Mesodermal cell (in vitro differentiated cells): ENCODE data around the gene RBMS1.

Experiments used
- H3K27ac ChIP-seq: 2 replicates; pipeline ENCODE4 v1.7.0; 2013; ENCODE audit warnings: mild to moderate bottlenecking, low read depth, low read length, moderate library complexity; ENCODE audit not compliant: severe bottlenecking
- H3K36me3 ChIP-seq: 2 replicates; pipeline ENCODE4 v1.7.1; 2013; ENCODE audit warnings: mild to moderate bottlenecking, low read length, moderate library complexity; ENCODE audit not compliant: control insufficient read depth, insufficient read depth
- H3K4me1 ChIP-seq: one replicate; pipeline ENCODE4 v1.7.1; 2013; ENCODE audit warnings: mild to moderate bottlenecking, low read length; ENCODE audit not compliant: insufficient read depth, control insufficient read depth, poor library complexity, severe bottlenecking
- H3K4me3 ChIP-seq: 2 replicates; pipeline ENCODE4 v1.7.0; 2013; ENCODE audit warnings: low read length, control low read depth, mild to moderate bottlenecking; ENCODE audit not compliant: insufficient read depth, poor library complexity, severe bottlenecking; ENCODE audit errors: extremely low read depth
- H3K9me3 ChIP-seq: 2 replicates; pipeline ENCODE4 v1.7.1; 2013; ENCODE audit warnings: mild to moderate bottlenecking, low read length, moderate library complexity; ENCODE audit not compliant: control insufficient read depth
- WGBS, 2 experiments: methylation state at CpG; one replicate each; pipeline ENCODE4 v1.1.5; 2013; ENCODE audit warnings: missing lambda C conversion rate in 2 of 2; ENCODE audit not compliant: insufficient coverage in 2 of 2; 5-methylcytosine and 5-hydroxymethylcytosine counted together

The RBMS1 gene

DNA sequence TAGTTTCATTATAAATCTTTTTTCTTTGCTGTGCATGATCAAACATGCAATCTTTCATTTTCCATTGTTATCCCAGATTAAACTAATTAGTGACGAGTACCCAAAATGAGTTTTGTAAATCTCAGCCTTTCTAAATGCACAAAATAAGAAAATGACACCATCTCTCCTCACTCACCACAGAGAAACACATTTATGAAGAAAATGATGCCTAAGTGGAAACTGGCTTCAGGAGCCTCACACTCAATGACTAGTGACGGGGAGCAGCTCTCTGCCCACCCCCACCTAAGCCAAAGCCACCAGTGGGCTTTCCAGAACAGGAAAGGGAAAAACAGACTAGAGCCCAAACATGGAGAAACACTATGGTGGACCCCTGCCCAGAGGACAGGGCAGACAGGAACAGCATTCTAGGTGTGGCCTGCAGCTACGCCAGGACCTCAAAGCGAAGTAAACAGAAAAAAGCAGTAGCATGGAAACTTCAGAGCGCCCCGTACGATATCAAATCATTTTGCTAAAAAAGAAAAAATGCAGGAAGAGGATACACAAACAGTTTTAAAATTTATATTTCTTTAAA lies 113.5 kb downstream of the RBMS1 start:
- H3K9me3 ChIP-seq, result no peaks in the 10 kb centered on the region
- no peak overlapping the region for H3K27ac ChIP-seq
- no peaks in the 10 kb centered on the region for H3K36me3 ChIP-seq
- H3K4me3 ChIP-seq, result no peak overlapping the region
- H3K4me1 ChIP-seq, result peaks cover 45% of the 10 kb centered on the region
- WGBS, 2 experiments, result 89 to 100% methylated on average over 3 to 6 of the region's 7 CpGs

DNA sequence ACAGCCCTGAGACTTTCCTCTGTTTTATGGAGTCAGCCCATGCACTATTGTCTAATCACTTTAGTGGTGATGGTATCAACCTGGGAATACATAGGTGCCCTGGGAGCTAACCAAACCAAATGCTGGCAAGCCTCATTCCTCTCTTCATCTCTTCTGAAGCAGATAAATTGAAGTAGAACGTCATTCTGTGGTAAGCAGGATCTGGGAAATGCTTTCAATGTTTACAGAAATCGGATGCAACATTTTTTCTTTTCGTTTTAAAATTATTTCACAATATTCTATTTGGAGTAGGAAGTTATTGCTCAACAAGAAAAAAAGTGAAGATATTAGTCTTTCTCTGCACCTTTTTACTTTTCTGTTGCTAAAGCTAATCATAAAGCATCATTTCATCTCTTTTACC lies 114.2 kb downstream of the RBMS1 start:
- Histone ChIP-seq H3K4me1 (peaks cover 52% of the 10 kb centered on the region), H3K4me3 (no peak overlapping the region)
- WGBS, 2 experiments, result no CpG with 5 or more reads among the region's 3 CpGs

GRCh38 chr2:160377204-160377995 lies 116.2 kb downstream of the RBMS1 start:
- WGBS, 2 experiments, result 45 to 47% methylated on average over 3 to 4 of the region's 6 CpGs
- Histone ChIP-seq H3K4me1 (peaks cover 70% of the 10 kb centered on the region), H3K4me3 (no peak overlapping the region), H3K27ac (peak overlapping the region; percentile 48), H3K36me3 (no peaks in the 10 kb centered on the region), H3K9me3 (no peaks in the 10 kb centered on the region)

More for the DNA sequence above, 114.2 kb downstream of the RBMS1 start:
- Histone ChIP-seq H3K9me3 (no peaks in the 10 kb centered on the region), H3K36me3 (no peaks in the 10 kb centered on the region), H3K27ac (no peak overlapping the region)

- no CpG with 5 or more reads among the region's 4 CpGs for WGBS, 2 experiments
- H3K27ac ChIP-seq, result no peak overlapping the region
- H3K4me1 ChIP-seq, result peaks cover 73% of the 10 kb centered on the region
- H3K36me3 ChIP-seq, result no peaks in the 10 kb centered on the region
- no peaks in the 10 kb centered on the region for H3K9me3 ChIP-seq
- H3K4me3 ChIP-seq, result no peak overlapping the region
These were observed 117.0 kb downstream of the RBMS1 start for GRCh38 chr2:160376576-160376975.

DNA sequence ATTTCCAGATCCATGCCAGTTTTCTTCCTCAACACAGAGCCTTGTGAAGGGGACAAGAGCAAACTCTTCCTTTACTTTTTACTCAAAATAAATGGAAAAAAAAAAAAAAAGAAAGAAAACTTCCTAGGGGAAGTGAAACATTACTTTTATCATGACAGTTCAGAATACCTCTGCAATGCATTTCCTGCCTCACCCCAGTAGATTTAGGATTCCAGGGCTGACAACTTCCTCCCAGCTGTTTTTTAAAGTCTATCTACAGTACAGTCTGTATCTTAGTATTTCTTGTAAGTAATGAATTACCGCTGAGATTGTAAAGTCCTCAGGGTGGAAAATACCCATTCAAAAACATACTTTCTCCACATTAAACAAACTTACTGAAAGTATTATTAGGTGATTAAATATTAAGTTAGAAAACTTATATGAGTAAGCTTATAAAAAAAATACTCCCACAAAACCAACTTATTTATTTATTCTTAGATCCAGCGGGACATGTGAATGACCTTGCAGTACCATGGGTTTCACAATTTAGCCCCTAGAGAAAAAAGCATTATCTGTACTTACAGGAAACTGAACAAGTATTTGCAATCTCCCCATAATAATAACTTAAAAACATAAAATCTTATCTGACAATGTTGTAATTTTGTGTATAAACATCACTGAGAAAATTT lies 117.7 kb downstream of the RBMS1 start:
- Histone ChIP-seq H3K27ac (peak overlapping the region; percentile 55), H3K9me3 (no peaks in the 10 kb centered on the region), H3K4me1 (peaks cover 73% of the 10 kb centered on the region), H3K36me3 (no peaks in the 10 kb centered on the region), H3K4me3 (no peak overlapping the region)
- 100% methylated on average over 1 of the region's 2 CpGs; no CpG with 5 or more reads in 1 of the 2 experiments for WGBS, 2 experiments

DNA sequence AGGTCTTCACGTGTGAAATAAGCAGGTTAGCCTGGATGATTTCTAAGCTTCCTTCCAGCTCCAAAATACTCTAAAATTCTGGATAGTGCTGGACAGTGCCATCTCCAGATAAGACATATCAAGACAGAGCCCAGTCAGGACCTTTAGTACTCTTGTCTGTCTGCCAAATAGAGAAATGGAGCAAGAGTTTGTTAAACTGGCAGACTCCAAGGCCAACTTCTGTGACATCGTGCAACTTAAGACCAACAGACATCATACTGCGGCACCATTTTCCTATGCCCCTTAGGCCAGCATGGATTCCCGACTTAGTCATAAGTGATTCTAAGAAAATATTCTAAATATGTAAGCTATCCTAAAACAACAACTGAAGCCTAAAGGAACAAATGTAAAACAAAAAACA lies 118.6 kb downstream of the RBMS1 start:
- no peak overlapping the region for H3K4me3 ChIP-seq
- H3K9me3 ChIP-seq, result no peaks in the 10 kb centered on the region
- peak overlapping the region; percentile 55 for H3K27ac ChIP-seq
- H3K36me3 ChIP-seq, result peaks cover 2% of the 10 kb centered on the region
- WGBS, 2 experiments, result 89% methylated on average over 1 of the region's 4 CpGs; no CpG with 5 or more reads in 1 of the 2 experiments
- peaks cover 67% of the 10 kb centered on the region for H3K4me1 ChIP-seq

DNA sequence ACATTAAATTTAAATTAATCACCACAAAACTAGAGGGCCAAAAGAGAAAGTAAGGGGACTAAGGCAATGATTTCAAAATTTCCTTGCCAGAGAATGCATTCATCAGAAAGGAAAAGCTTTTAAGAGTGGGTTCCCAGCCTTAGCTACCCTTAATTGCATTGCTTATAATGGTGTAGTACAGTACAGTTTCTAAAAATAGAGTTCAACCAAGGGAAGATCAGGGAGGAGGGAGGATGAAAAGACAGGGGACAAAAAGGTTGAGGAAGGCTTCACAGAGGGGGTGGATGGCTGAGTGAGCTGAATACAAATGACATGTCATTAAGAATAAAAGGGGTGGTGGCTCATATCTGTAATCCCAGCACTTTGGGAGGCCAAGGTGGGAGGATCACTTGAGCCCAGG lies 119.9 kb downstream of the RBMS1 start:
- Histone ChIP-seq H3K27ac (peak overlapping the region; percentile 58), H3K4me3 (no peak overlapping the region), H3K4me1 (peaks cover 69% of the 10 kb centered on the region), H3K36me3 (peaks cover 2% of the 10 kb centered on the region), H3K9me3 (no peaks in the 10 kb centered on the region)

DNA sequence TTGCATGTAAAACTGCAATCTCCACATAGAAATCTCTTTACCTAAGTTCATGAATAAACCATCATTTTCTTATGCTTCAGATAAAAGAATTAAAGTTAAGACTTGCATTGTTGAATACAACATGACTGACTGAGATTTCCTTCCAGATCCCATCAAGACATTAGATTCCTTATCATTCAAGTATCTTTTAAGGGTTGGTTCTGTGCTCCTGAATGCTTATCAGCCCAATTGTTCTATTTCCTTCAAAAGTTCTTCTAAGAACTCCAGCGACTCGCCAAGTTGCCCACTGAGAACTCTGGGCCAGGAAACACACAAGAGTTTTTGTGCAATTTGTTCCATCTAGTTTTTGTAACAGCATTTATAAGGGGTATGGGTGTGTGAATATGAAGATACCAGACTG lies 120.3 kb downstream of the RBMS1 start:
- H3K36me3 ChIP-seq, result peaks cover 2% of the 10 kb centered on the region
- no CpG with 5 or more reads among the region's 2 CpGs for WGBS, 2 experiments
- H3K4me3 ChIP-seq, result no peak overlapping the region
- no peaks in the 10 kb centered on the region for H3K9me3 ChIP-seq
- H3K4me1 ChIP-seq, result peaks cover 71% of the 10 kb centered on the region
- H3K27ac ChIP-seq, result peak overlapping the region; percentile 70

DNA sequence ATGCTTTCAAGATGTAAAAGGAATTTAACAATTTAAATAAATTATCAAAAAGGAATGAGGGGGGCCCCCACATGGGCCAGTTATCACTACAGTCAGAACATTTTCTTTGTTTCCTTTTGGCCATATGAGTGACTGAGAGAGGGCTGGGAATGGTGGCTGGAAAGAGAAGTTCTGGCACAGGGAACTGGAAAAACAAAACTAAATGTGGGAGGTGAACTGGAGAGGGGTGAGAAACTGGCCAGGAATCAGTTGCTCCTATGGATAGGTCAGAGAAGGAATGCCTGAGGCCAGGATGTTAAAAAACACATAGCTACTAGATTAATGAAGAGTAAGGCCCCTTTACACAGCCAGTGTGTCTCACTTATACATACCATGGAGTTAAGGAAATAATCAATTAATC lies 121.0 kb downstream of the RBMS1 start:
- peaks cover 2% of the 10 kb centered on the region for H3K36me3 ChIP-seq
- peaks cover 74% of the 10 kb centered on the region for H3K4me1 ChIP-seq
- H3K27ac ChIP-seq, result peak overlapping the region; percentile 70
- no peaks in the 10 kb centered on the region for H3K9me3 ChIP-seq
- no peak overlapping the region for H3K4me3 ChIP-seq

DNA sequence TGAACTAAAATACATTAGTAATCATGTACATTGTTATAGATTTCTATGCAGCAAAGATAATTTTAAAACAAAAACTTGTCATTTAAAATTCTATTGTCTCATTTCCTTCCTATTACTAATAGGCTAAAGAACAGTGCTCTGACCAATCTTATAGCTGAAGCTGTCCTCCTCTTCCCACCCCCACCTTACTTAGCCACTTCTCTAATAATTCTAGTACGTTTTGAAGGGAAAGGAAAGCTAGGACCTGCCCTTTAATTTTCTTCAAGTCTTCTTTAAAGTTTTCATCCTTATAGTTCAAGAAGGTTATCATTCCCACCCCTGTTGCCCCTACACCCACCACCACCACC lies 121.6 kb downstream of the RBMS1 start:
- H3K27ac ChIP-seq, result peak overlapping the region; percentile 70
- H3K36me3 ChIP-seq, result peaks cover 5% of the 10 kb centered on the region
- H3K4me1 ChIP-seq, result peaks cover 71% of the 10 kb centered on the region
- H3K4me3 ChIP-seq, result no peak overlapping the region
- WGBS, 2 experiments, result 100% methylated on average over 1 of the region's 1 CpG; no CpG with 5 or more reads in 1 of the 2 experiments
- no peaks in the 10 kb centered on the region for H3K9me3 ChIP-seq
